Endothelial cell of umbilical vein (primary cell): ENCODE data around the gene DKK3. TPM values are rescaled to one million over a fixed set of nuclear protein-coding genes. Genes with fewer than 3 reads are reported as not detected.

Experiments used
- BruUV-seq: library from RNA; stranded (reverse); fragments of 400-500 nt; replicated peaks from 2 replicates; lab custom pipeline; 2021; lab: Mats Ljungman, UMichigan
- CTCF ChIA-PET: fragments of 300-600, 350-600 bp; sonication (Branson Sonifier 250); formaldehyde crosslinking; loops from one replicate; lab custom pipeline; 2021; ENCODE audit warnings: antibody characterized with exemption, inconsistent platforms; lab: Charles Lee
- POLR2A ChIA-PET: fragments of 300-600, 350-600 bp; sonication (Branson Sonifier 250); formaldehyde crosslinking; loops from one replicate; lab custom pipeline; 2021; ENCODE audit warnings: antibody characterized with exemption, inconsistent platforms; lab: Charles Lee
- DNase-seq: peaks from one replicate; pipeline ENCODE4 v3.0.0-alpha.2; 2011; ENCODE audit warnings: low read depth, low spot score
- FAIRE-seq: peaks from 2 replicates; lab custom pipeline; 2011; peaks lifted over from hg19 to GRCh38; lab: Jason Lieb, UNC
- H2AFZ ChIP-seq: 2 replicates; pipeline ENCODE4 v1.6.0; 2012; ENCODE audit warnings: low read depth, low read length, control low read depth, inconsistent platforms
- H3K27ac ChIP-seq: 2 replicates; pipeline ENCODE4 v1.5.1; 2011; ENCODE audit warnings: low read depth, mild to moderate bottlenecking, control low read depth, low read length, moderate library complexity; ENCODE audit not compliant: insufficient read depth
- H3K27me3 ChIP-seq, 2 experiments: 2 replicates each; pipeline versions ENCODE4 v1.6.0 to v1.6.1; 2011; ENCODE audit warnings: low read length in 2 of 2, mixed read lengths in 1 of 2; ENCODE audit not compliant: control insufficient read depth in 2 of 2, insufficient read depth in 2 of 2
- H3K36me3 ChIP-seq, 2 experiments: 2 replicates in 1 of 2; 3 replicates in 1 of 2; pipeline ENCODE4 v1.5.1; 2011; ENCODE audit warnings: low read length in 2 of 2, mild to moderate bottlenecking in 1 of 2, moderate library complexity in 1 of 2; ENCODE audit not compliant: control insufficient read depth in 2 of 2, insufficient read depth in 2 of 2; ENCODE audit errors: extremely low read depth in 1 of 2
- H3K4me1 ChIP-seq: 3 replicates; pipeline ENCODE4 v1.5.1; 2011; ENCODE audit warnings: mild to moderate bottlenecking, low read length; ENCODE audit not compliant: control insufficient read depth, insufficient read depth; ENCODE audit errors: extremely low read depth
- H3K4me2 ChIP-seq: 2 replicates; pipeline ENCODE4 v1.6.1; 2011; ENCODE audit warnings: low read length, control low read depth, mixed read lengths; ENCODE audit not compliant: insufficient read depth
- H3K4me3 ChIP-seq, 3 experiments: fragments of 200-600 bp in 1 of 3; sonication (generic), shearing (Covaris generic) in 1 of 3; replicated peaks in 1 of 3; 2 replicates each; pipeline ENCODE4 v1.5.1; 2011 to 2016; ENCODE audit warnings: control low read depth in 3 of 3, low read length in 3 of 3, mild to moderate bottlenecking in 2 of 3, inconsistent platforms in 1 of 3, low read depth in 1 of 3, moderate library complexity in 1 of 3; ENCODE audit not compliant: insufficient read depth in 1 of 3
- H3K79me2 ChIP-seq: 2 replicates; pipeline ENCODE4 v1.6.0; 2012; ENCODE audit warnings: low read length, inconsistent platforms; ENCODE audit not compliant: control insufficient read depth, insufficient read depth
- H3K9ac ChIP-seq: replicated peaks from 2 replicates; pipeline ENCODE3; 2011; ENCODE audit warnings: low read length, control low read depth; ENCODE audit not compliant: insufficient read depth; ENCODE audit errors: extremely low read depth
- H3K9me1 ChIP-seq: replicated peaks from 3 replicates; pipeline ENCODE4 v1.6.0; 2011; ENCODE audit warnings: mild to moderate bottlenecking, low read length; ENCODE audit not compliant: control insufficient read depth, insufficient read depth; ENCODE audit errors: extremely low read depth
- H3K9me3 ChIP-seq: replicated peaks from 2 replicates; pipeline ENCODE4 v1.5.1; 2012; ENCODE audit warnings: low read length, inconsistent platforms; ENCODE audit not compliant: control insufficient read depth, insufficient read depth
- H4K20me1 ChIP-seq: replicated peaks from 2 replicates; pipeline ENCODE3; 2011; ENCODE audit warnings: mild to moderate bottlenecking, low read length; ENCODE audit not compliant: control insufficient read depth, insufficient read depth; ENCODE audit errors: extremely low read depth
- EZH2 ChIP-seq: IDR thresholded peaks from 2 replicates; pipeline ENCODE4 v1.6.1; 2012; ENCODE audit warnings: borderline replicate concordance, low read depth, mild to moderate bottlenecking, moderate library complexity, low read length, inconsistent platforms; ENCODE audit not compliant: severe bottlenecking
- FOS ChIP-seq: IDR thresholded peaks from 2 replicates; pipeline ENCODE4 v1.6.1; 2011; ENCODE audit warnings: mild to moderate bottlenecking, low read length, moderate library complexity, borderline replicate concordance; ENCODE audit not compliant: insufficient read depth
- GATA2 ChIP-seq: IDR thresholded peaks from 2 replicates; pipeline ENCODE4 v1.7.0; 2011; ENCODE audit warnings: low read depth, mild to moderate bottlenecking, moderate library complexity, mixed read lengths, low read length; ENCODE audit not compliant: insufficient read length, insufficient read depth
- JUN ChIP-seq: IDR thresholded peaks from 2 replicates; pipeline ENCODE4 v1.6.1; 2011; ENCODE audit warnings: borderline replicate concordance, low read depth; ENCODE audit not compliant: insufficient read length, insufficient read depth
- MYC ChIP-seq: IDR thresholded peaks from one replicate; pipeline ENCODE4 v1.6.1; 2011; ENCODE audit warnings: mild to moderate bottlenecking, low read depth, low read length
- POLR2A ChIP-seq: IDR thresholded peaks from 2 replicates; pipeline ENCODE4 v1.6.1; 2012; ENCODE audit warnings: low read depth, mild to moderate bottlenecking, control low read depth, low read length
- POLR2AphosphoS5 ChIP-seq: IDR thresholded peaks from 2 replicates; pipeline ENCODE4 v1.6.1; 2012; ENCODE audit warnings: low read depth, mild to moderate bottlenecking, control low read depth, low read length, moderate library complexity; ENCODE audit not compliant: insufficient read depth
- dilution Hi-C: fragments of 300-500 bp; cut with MboI; formaldehyde crosslinking; loops from one replicate; pipeline ENCODE4 v1.15.0; 2019; ENCODE audit warnings: low sequenced_read_pairs; ENCODE audit not compliant: extremely low pct_ligation_motif_present
- intact Hi-C: fragments of 100-400 bp; cut with micrococcal nuclease; formaldehyde crosslinking; loops from one replicate; pipeline ENCODE4 v1.10.0; 2022
- polyA plus RNA-seq, 4 experiments: library from polyadenylated mRNA; depleted of rRNA in 3 of 4; stranded (reverse) in 3 of 4; unstranded in 1 of 4; fragments of >200 nt; gene quantifications; 2 replicates each; pipeline versions ENCODE4 v1.2.1 to v1.2.3, GENCODE V29; 2011 to 2012; ENCODE audit warnings: missing spikeins in 1 of 4
- total RNA-seq: library from RNA; stranded (reverse); gene quantifications from 2 replicates; pipeline ENCODE4 v1.2.3, GENCODE V29; 2021
- TF ChIP-seq, protein P1 (sequence below), 2 donors: IDR thresholded peaks; 1 replicate in 1 of 2; 2 replicates in 1 of 2; pipeline ENCODE4 v1.5.1; 2011; ENCODE audit warnings: low read length in 2 of 2, mild to moderate bottlenecking in 2 of 2, moderate library complexity in 2 of 2, control low read depth in 1 of 2, inconsistent platforms in 1 of 2, low read depth in 1 of 2; ENCODE audit not compliant: insufficient read depth in 1 of 2; ENCODE audit errors: extremely low read depth in 1 of 2

The DKK3 gene
- total and polyA plus RNA-seq, 2 donors (not counting 3 experiments of a cell fraction or from before 2014, with no cell fraction given) = 131 to 335 TPM

- peaks cover 6 to 13% of the 10 kb centered on the region in 2 experiments for H3K36me3 ChIP-seq
- H3K9me1 ChIP-seq = no peaks in the 10 kb centered on the region
- ChIA-PET CTCF (interaction anchor here (1.0 kb wide), 1 partner anchor 9 kb away, joined by 3 read pairs; no protein-coding TSS in a partner anchor), POLR2A (no interaction called here)
- H3K27me3 ChIP-seq = no peaks in the 10 kb centered on the region
- no peak overlapping the region for H3K4me3 ChIP-seq
- no peaks in the 10 kb centered on the region for H4K20me1 ChIP-seq
- dilution Hi-C loops = no loop called here
- no peaks in the 10 kb centered on the region for H3K9me3 ChIP-seq
- BruUV-seq = no TSS peak
- FAIRE-seq (no peak), DNase-seq (no peak)
- intact Hi-C loops = no loop called here
- H3K4me2 ChIP-seq = no peak overlapping the region
- no peak overlapping the region for H2AFZ ChIP-seq
- H3K79me2 ChIP-seq = no peaks in the 10 kb centered on the region
- H3K4me1 ChIP-seq = no peaks in the 10 kb centered on the region
- H3K9ac ChIP-seq = no peak overlapping the region
- H3K27ac ChIP-seq = no peak overlapping the region
- TF ChIP-seq POLR2A = no peak
Observed at GRCh38 chr11:11940551-11940950, 67.9 kb downstream of the DKK3 start.

GRCh38 chr11:11937957-11938356 is 70.5 kb downstream of the DKK3 start:
- dilution Hi-C loops = no loop called here
- BruUV-seq = no TSS peak
- POLR2A ChIA-PET = no interaction called here
- no peaks in the 10 kb centered on the region for H3K9me1 ChIP-seq
- H3K27ac ChIP-seq = no peak overlapping the region
- H3K36me3 ChIP-seq = peaks cover 6 to 22% of the 10 kb centered on the region in 2 experiments
- H3K4me2 ChIP-seq = no peak overlapping the region
- H3K4me3 ChIP-seq = no peak overlapping the region
- no peak for TF ChIP-seq JUN
- TF ChIP-seq MYC = no peak
- TF ChIP-seq POLR2AphosphoS5 = no peak
- no peak for TF ChIP-seq EZH2
- TF ChIP-seq, protein P1, sequence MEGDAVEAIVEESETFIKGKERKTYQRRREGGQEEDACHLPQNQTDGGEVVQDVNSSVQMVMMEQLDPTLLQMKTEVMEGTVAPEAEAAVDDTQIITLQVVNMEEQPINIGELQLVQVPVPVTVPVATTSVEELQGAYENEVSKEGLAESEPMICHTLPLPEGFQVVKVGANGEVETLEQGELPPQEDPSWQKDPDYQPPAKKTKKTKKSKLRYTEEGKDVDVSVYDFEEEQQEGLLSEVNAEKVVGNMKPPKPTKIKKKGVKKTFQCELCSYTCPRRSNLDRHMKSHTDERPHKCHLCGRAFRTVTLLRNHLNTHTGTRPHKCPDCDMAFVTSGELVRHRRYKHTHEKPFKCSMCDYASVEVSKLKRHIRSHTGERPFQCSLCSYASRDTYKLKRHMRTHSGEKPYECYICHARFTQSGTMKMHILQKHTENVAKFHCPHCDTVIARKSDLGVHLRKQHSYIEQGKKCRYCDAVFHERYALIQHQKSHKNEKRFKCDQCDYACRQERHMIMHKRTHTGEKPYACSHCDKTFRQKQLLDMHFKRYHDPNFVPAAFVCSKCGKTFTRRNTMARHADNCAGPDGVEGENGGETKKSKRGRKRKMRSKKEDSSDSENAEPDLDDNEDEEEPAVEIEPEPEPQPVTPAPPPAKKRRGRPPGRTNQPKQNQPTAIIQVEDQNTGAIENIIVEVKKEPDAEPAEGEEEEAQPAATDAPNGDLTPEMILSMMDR (IDR thresholded peaks at IDR 0.05; ENCODE audit: extremely low read depth in 1 of 2, insufficient read depth in 1 of 2, low read depth in 1 of 2, low read length in 2 of 2) = no peak
- no peak for TF ChIP-seq GATA2
- no peak for TF ChIP-seq FOS
- no peaks in the 10 kb centered on the region for H3K27me3 ChIP-seq
- H3K9me3 ChIP-seq = no peaks in the 10 kb centered on the region
- CTCF ChIA-PET = no interaction called here
- no peak overlapping the region for H3K9ac ChIP-seq
- no peak overlapping the region for H2AFZ ChIP-seq
- no peaks in the 10 kb centered on the region for H3K4me1 ChIP-seq
- intact Hi-C loops = no loop called here
- no peaks in the 10 kb centered on the region for H4K20me1 ChIP-seq
- no peak for FAIRE-seq
- H3K79me2 ChIP-seq = no peaks in the 10 kb centered on the region
- DNase-seq = no peak
